HEK293 (cell line): ENCODE data around the gene MAN2B1.

ENCODE experiments used
- CTCF ChIA-PET: fragments of 350-600 bp; formaldehyde crosslinking; extraction: SDS; loops from one replicate; lab custom pipeline; 2021; ENCODE audit warnings: antibody characterized with exemption; lab: Yijun Ruan, JAX
- POLR2A ChIA-PET: fragments of 300-600 bp; formaldehyde crosslinking; extraction: SDS; loops from one replicate; lab custom pipeline; 2020; ENCODE audit warnings: antibody characterized with exemption, inconsistent platforms; lab: Yijun Ruan, JAX
- H3K27ac ChIP-seq: fragments of 200-500 bp; sonication (Bioruptor generic); 2 replicates; pipeline ENCODE4 v1.5.1; 2014; ENCODE audit warnings: low read depth, low read length, control low read depth, inconsistent platforms; ENCODE audit errors: extremely low read depth
- H3K36me3 ChIP-seq, 2 experiments: fragments of 200-500 bp in 1 of 2; sonication (Bioruptor generic) in 1 of 2; 1 replicate in 1 of 2; 2 replicates in 1 of 2; pipeline ENCODE4 v1.5.1; 2014 to 2017; ENCODE audit warnings: inconsistent platforms in 2 of 2, low read length in 2 of 2; ENCODE audit not compliant: control insufficient read depth in 2 of 2, insufficient read depth in 1 of 2
- H3K4me1 ChIP-seq: fragments of 200-500 bp; sonication (Bioruptor generic); 2 replicates; pipeline ENCODE4 v1.5.1; 2014; ENCODE audit warnings: mild to moderate bottlenecking, low read length, inconsistent platforms; ENCODE audit not compliant: control insufficient read depth, insufficient read depth
- H3K4me3 ChIP-seq: 2 replicates; pipeline ENCODE4 v1.5.1; 2011; ENCODE audit warnings: low read depth, mild to moderate bottlenecking, control low read depth, low read length, moderate library complexity
- H3K9me3 ChIP-seq: fragments of 200-500 bp; sonication (Bioruptor generic); 2 replicates; pipeline ENCODE4 v1.5.1; 2014; ENCODE audit warnings: low read depth, low read length, inconsistent platforms; ENCODE audit not compliant: control insufficient read depth, insufficient read depth
- PRDM6 ChIP-seq: fragments of 450-650 bp; formaldehyde crosslinking; IDR thresholded peaks from 2 replicates; pipeline ENCODE4 v1.5.1; 2017; ENCODE audit warnings: missing biosample characterization, missing genetic modification characterization
- REST ChIP-seq: fragments of 450-650 bp; formaldehyde crosslinking; IDR thresholded peaks from 2 replicates; pipeline ENCODE4 v1.5.1; 2016; ENCODE audit warnings: missing biosample characterization, missing genetic modification characterization
- SCRT2 ChIP-seq: fragments of 450-650 bp; formaldehyde crosslinking; IDR thresholded peaks from 2 replicates; pipeline ENCODE4 v1.5.1; 2016; ENCODE audit warnings: missing biosample characterization, missing genetic modification characterization
- ZNF146 ChIP-seq: fragments of 450-650 bp; formaldehyde crosslinking; IDR thresholded peaks from 2 replicates; pipeline ENCODE4 v1.5.1; 2016; ENCODE audit warnings: missing biosample characterization, missing genetic modification characterization
- ZNF248 ChIP-seq: fragments of 450-650 bp; formaldehyde crosslinking; IDR thresholded peaks from 2 replicates; pipeline ENCODE4 v1.5.1; 2017; ENCODE audit warnings: missing biosample characterization, missing genetic modification characterization
- ZNF350 ChIP-seq: fragments of 450-650 bp; formaldehyde crosslinking; IDR thresholded peaks from 2 replicates; pipeline ENCODE4 v1.5.0; 2017; ENCODE audit warnings: missing biosample characterization, mild to moderate bottlenecking, missing genetic modification characterization
- ZNF580 ChIP-seq: fragments of 450-650 bp; formaldehyde crosslinking; IDR thresholded peaks from 2 replicates; pipeline ENCODE4 v1.5.1; 2016; ENCODE audit warnings: missing biosample characterization, missing genetic modification characterization
- ZNF747 ChIP-seq: fragments of 450-650 bp; formaldehyde crosslinking; IDR thresholded peaks from 2 replicates; pipeline ENCODE4 v1.5.1; 2016; ENCODE audit warnings: missing biosample characterization, missing genetic modification characterization
- ZSCAN18 ChIP-seq: fragments of 450-650 bp; formaldehyde crosslinking; IDR thresholded peaks from 2 replicates; pipeline ENCODE4 v1.5.1; 2016; ENCODE audit warnings: missing biosample characterization, missing genetic modification characterization

Gene MAN2B1

GRCh38 chr19:12708641-12709040 lies 42.1 kb upstream of the MAN2B1 start:
- no peak overlapping the region for H3K27ac ChIP-seq
- POLR2A ChIA-PET: interaction anchor here (0.6 kb wide), 1 partner anchor 26 kb away, joined by 3 read pairs; the partner anchor contains the start of gene TRIR
- H3K4me3 ChIP-seq: no peak overlapping the region
- no peaks in the 10 kb centered on the region for H3K4me1 ChIP-seq
- CTCF ChIA-PET: interaction anchor here (0.5 to 2.0 kb wide), 3 partner anchors 49 to 1492 kb away, joined by 3 to 6 read pairs (median 4); no protein-coding TSS in a partner anchor
- peaks cover 63 to 94% of the 10 kb centered on the region in 2 experiments for H3K36me3 ChIP-seq
- no peaks in the 10 kb centered on the region for H3K9me3 ChIP-seq
- TF ChIP-seq ZNF350 (tag by site-specific recombination) (no peak), ZNF580 (tag by site-specific recombination) (no peak), ZNF248 (tag by site-specific recombination) (no peak), ZNF747 (no peak), PRDM6 (tag by site-specific recombination) (no peak), ZNF146 (tag by site-specific recombination) (no peak)

GRCh38 chr19:12706332-12706718 lies 39.8 kb upstream of the MAN2B1 start:
- CTCF ChIA-PET: interaction anchor here (0.6 kb wide), 1 partner anchor 27 kb away, joined by 3 read pairs; no protein-coding TSS in a partner anchor
- Histone ChIP-seq H3K4me1 (no peaks in the 10 kb centered on the region), H3K4me3 (no peak overlapping the region), H3K36me3 (peaks cover 67 to 97% of the 10 kb centered on the region in 2 experiments), H3K27ac (no peak overlapping the region), H3K9me3 (no peaks in the 10 kb centered on the region)
- POLR2A ChIA-PET: interaction anchor here (0.6 kb wide), 1 partner anchor 14 kb away, joined by 4 read pairs; no protein-coding TSS in a partner anchor
- TF ChIP-seq ZSCAN18 (tag by site-specific recombination) (no peak), ZNF747 (no peak)

- Histone ChIP-seq H3K27ac (no peak overlapping the region), H3K4me3 (no peak overlapping the region), H3K4me1 (no peaks in the 10 kb centered on the region), H3K9me3 (no peaks in the 10 kb centered on the region), H3K36me3 (peaks cover 63 to 97% of the 10 kb centered on the region in 2 experiments)
- POLR2A ChIA-PET: interaction anchor here (0.6 kb wide), 1 partner anchor 14 kb away, joined by 4 read pairs; no protein-coding TSS in a partner anchor
- CTCF ChIA-PET: no interaction called here
- no peak for TF ChIP-seq REST (tag by site-specific recombination)
- peak; percentile 69 for TF ChIP-seq SCRT2 (tag by site-specific recombination)
Observed at GRCh38 chr19:12705654-12706331, 39.3 kb upstream of the MAN2B1 start.
